ENCODE measurements around the gene DEFB123. TPM values are rescaled to one million over a fixed set of nuclear protein-coding genes. Genes with fewer than 3 reads are reported as not detected.

DEFB123 gene
- total RNA-seq, 2 experiments from 2014 or later: not detected

GRCh38 chr20:31488115-31488514 is 47.7 kb downstream of the DEFB123 start:
- Histone ChIP-seq H3K4me3 (ENCODE audit: low read depth, low read length, poor library complexity, severe bottlenecking) (no peak overlapping the region), H3K9me2 (ENCODE audit: insufficient read depth, low read length) (no peaks in the 10 kb centered on the region)
- no TSS peak for BruUV-seq (replicated peaks)

GRCh38 chr20:31489152-31489551 is 48.7 kb downstream of the DEFB123 start:
- no peak for DNase-seq (ENCODE audit: low spot score)
- H3K4me1 ChIP-seq (ENCODE audit: insufficient read depth, low read length, poor library complexity, severe bottlenecking): no peaks in the 10 kb centered on the region
- no peaks in the 10 kb centered on the region for H3K9me3 ChIP-seq (ENCODE audit: low read length)
- no peaks in the 10 kb centered on the region for H3K9me2 ChIP-seq (ENCODE audit: insufficient read depth, low read length)
- H3K4me3 ChIP-seq (ENCODE audit: low read depth, low read length, poor library complexity, severe bottlenecking): no peak overlapping the region
- H3K79me2 ChIP-seq (ENCODE audit: insufficient read depth, low read depth, low read length): no peaks in the 10 kb centered on the region
- CTCF ChIA-PET (ENCODE audit: unreplicated experiment): no interaction called here
- no peak overlapping the region for H3K27ac ChIP-seq (ENCODE audit: low read depth, low read length, poor library complexity, severe bottlenecking)
- no peaks in the 10 kb centered on the region for H3K36me3 ChIP-seq (ENCODE audit: insufficient read depth, low read length)
- no peaks in the 10 kb centered on the region for H4K20me1 ChIP-seq (ENCODE audit: insufficient read depth, low read length)
- POLR2A ChIA-PET: no interaction called here
- BruUV-seq (replicated peaks): no TSS peak
- no peak overlapping the region for H2AFZ ChIP-seq (ENCODE audit: low read length)
- no peak overlapping the region for H3K4me2 ChIP-seq (ENCODE audit: low read length)
- intact Hi-C loops (cut with micrococcal nuclease; ENCODE audit: unreplicated experiment): no loop called here
- no peak for TF ChIP-seq CTCF (conservative IDR thresholded peaks at IDR 0.05; ENCODE audit: low read length)
- TF ChIP-seq EZH2phosphoT487 (IDR thresholded peaks at IDR 0.05; ENCODE audit: borderline replicate concordance, low read depth, low read length): no peak

More at GRCh38 chr20:31488115-31488514, 47.7 kb downstream of the DEFB123 start:
- CTCF ChIA-PET (ENCODE audit: unreplicated experiment): no interaction called here
- no peak overlapping the region for H3K4me2 ChIP-seq (ENCODE audit: low read length)
- no peaks in the 10 kb centered on the region for H3K4me1 ChIP-seq (ENCODE audit: insufficient read depth, low read length, poor library complexity, severe bottlenecking)
- H2AFZ ChIP-seq (ENCODE audit: low read length): no peak overlapping the region
- H3K79me2 ChIP-seq (ENCODE audit: insufficient read depth, low read depth, low read length): no peaks in the 10 kb centered on the region
- H3K9me3 ChIP-seq (ENCODE audit: low read length): no peaks in the 10 kb centered on the region
- POLR2A ChIA-PET: interaction anchor here (0.6 kb wide), 1 partner anchor 12 kb away, joined by 4 read pairs; no protein-coding TSS in a partner anchor
- intact Hi-C loops (cut with micrococcal nuclease; ENCODE audit: unreplicated experiment): no loop called here
- DNase-seq (ENCODE audit: low spot score): no peak
- TF ChIP-seq CTCF (conservative IDR thresholded peaks at IDR 0.05; ENCODE audit: low read length): no peak
- no peaks in the 10 kb centered on the region for H4K20me1 ChIP-seq (ENCODE audit: insufficient read depth, low read length)
- H3K27ac ChIP-seq (ENCODE audit: low read depth, low read length, poor library complexity, severe bottlenecking): no peak overlapping the region
- H3K36me3 ChIP-seq (ENCODE audit: insufficient read depth, low read length): no peaks in the 10 kb centered on the region

GRCh38 chr20:31490752-31491151 is 50.3 kb downstream of the DEFB123 start:
- no peaks in the 10 kb centered on the region for H3K36me3 ChIP-seq (ENCODE audit: insufficient read depth, low read length)
- TF ChIP-seq CTCF (conservative IDR thresholded peaks at IDR 0.05; ENCODE audit: low read length): no peak
- TF ChIP-seq EZH2phosphoT487 (IDR thresholded peaks at IDR 0.05; ENCODE audit: borderline replicate concordance, low read depth, low read length): no peak
- no peaks in the 10 kb centered on the region for H4K20me1 ChIP-seq (ENCODE audit: insufficient read depth, low read length)
- H3K9me3 ChIP-seq (ENCODE audit: low read length): no peaks in the 10 kb centered on the region
- no peak overlapping the region for H3K4me3 ChIP-seq (ENCODE audit: low read depth, low read length, poor library complexity, severe bottlenecking)
- ChIA-PET CTCF (ENCODE audit: unreplicated experiment) (no interaction called here), POLR2A (interaction anchor here (0.7 kb wide), 1 partner anchor 16 kb away, joined by 4 read pairs; the partner anchor contains the start of gene DEFB124)
- H3K4me2 ChIP-seq (ENCODE audit: low read length): no peak overlapping the region
- DNase-seq (ENCODE audit: low spot score): no peak
- no peak overlapping the region for H2AFZ ChIP-seq (ENCODE audit: low read length)
- no peaks in the 10 kb centered on the region for H3K4me1 ChIP-seq (ENCODE audit: insufficient read depth, low read length, poor library complexity, severe bottlenecking)
- BruUV-seq (replicated peaks): no TSS peak
- no peak overlapping the region for H3K27ac ChIP-seq (ENCODE audit: low read depth, low read length, poor library complexity, severe bottlenecking)
- no peaks in the 10 kb centered on the region for H3K9me2 ChIP-seq (ENCODE audit: insufficient read depth, low read length)
- intact Hi-C loops (cut with micrococcal nuclease; ENCODE audit: unreplicated experiment): no loop called here
- H3K79me2 ChIP-seq (ENCODE audit: insufficient read depth, low read depth, low read length): no peaks in the 10 kb centered on the region

All from OCI-LY7 (cell line).